HepG2 (cell line): ENCODE results near the gene CSMD2. TPM values are rescaled to one million over a fixed set of nuclear protein-coding genes. Genes with fewer than 3 reads are reported as not detected.

Source experiments
- ATAC-seq: fragments of 200-7000 bp; cut with Tn5 transposase; 3 replicates; pipeline ENCODE4 v1.9.1; 2020; ENCODE audit warnings: mild to moderate bottlenecking, moderate library complexity
- BruUV-seq: library from RNA; stranded (reverse); fragments of 400-500 nt; replicated peaks from 2 replicates; lab custom pipeline; 2021; lab: Mats Ljungman, UMichigan
- CTCF ChIA-PET: fragments of 300-600 bp; formaldehyde crosslinking; extraction: SDS; loops from one replicate; lab custom pipeline; 2021; ENCODE audit warnings: low total read pairs, inconsistent platforms, low intra/inter-chr PET ratio; lab: Yijun Ruan, JAX
- POLR2A ChIA-PET: fragments of 350-600 bp; sonication (Branson Sonifier 250); formaldehyde crosslinking; loops from one replicate; lab custom pipeline; 2020; ENCODE audit warnings: antibody characterized with exemption, inconsistent platforms; lab: Yijun Ruan, JAX
- DNase-seq: peaks from one replicate; pipeline ENCODE4 v3.0.0-alpha.2; 2015; ENCODE audit warnings: low spot score
- FAIRE-seq: peaks from 3 replicates; lab custom pipeline; 2011; peaks lifted over from hg19 to GRCh38; lab: Jason Lieb, UNC
- H2AFZ ChIP-seq: one replicate; pipeline ENCODE4 v1.6.1; 2011; ENCODE audit warnings: low read length, inconsistent platforms
- H3K27ac ChIP-seq: fragments of 300-600 bp; 3 replicates; pipeline ENCODE4 v1.8.0; 2011; ENCODE audit warnings: mixed run types, mild to moderate bottlenecking, mixed read lengths, low read length, inconsistent platforms; ENCODE audit not compliant: insufficient read depth; ENCODE audit errors: extremely low read length
- H3K27me3 ChIP-seq, 2 experiments: fragments of 200-600 bp in 1 of 2; 2 replicates in 1 of 2; 3 replicates in 1 of 2; pipeline versions ENCODE4 v1.6.0 to v1.8.0; 2011; ENCODE audit warnings: low read length in 2 of 2, mild to moderate bottlenecking in 2 of 2, moderate library complexity in 2 of 2, inconsistent platforms in 1 of 2; ENCODE audit not compliant: insufficient read depth in 2 of 2, control insufficient read depth in 1 of 2
- H3K36me3 ChIP-seq, 2 experiments: fragments of 200-600 bp in 1 of 2; replicated peaks in 1 of 2; 2 replicates in 1 of 2; 3 replicates in 1 of 2; pipeline versions ENCODE4 v1.5.1 to v1.8.0; 2011; ENCODE audit warnings: low read length in 2 of 2, inconsistent platforms in 1 of 2; ENCODE audit not compliant: insufficient read depth in 2 of 2, control insufficient read depth in 1 of 2
- H3K4me1 ChIP-seq: 2 replicates; pipeline ENCODE4 v1.5.1; 2012; ENCODE audit warnings: low read length, inconsistent platforms; ENCODE audit not compliant: insufficient read depth
- H3K4me2 ChIP-seq: 2 replicates; pipeline ENCODE4 v1.6.0; 2011; ENCODE audit warnings: low read depth, low read length, inconsistent platforms
- H3K4me3 ChIP-seq, 3 experiments: fragments of 200-600 bp in 1 of 3; sonication (generic), shearing (Covaris generic) in 1 of 3; replicated peaks in 1 of 3; 2 replicates each; pipeline ENCODE4 v1.5.1; 2011 to 2016; ENCODE audit warnings: low read length in 3 of 3, inconsistent platforms in 2 of 3, low read depth in 2 of 3, mild to moderate bottlenecking in 2 of 3, control low read depth in 1 of 3, mixed read lengths in 1 of 3; ENCODE audit not compliant: insufficient read depth in 1 of 3
- H3K79me2 ChIP-seq: one replicate; pipeline ENCODE4 v1.6.1; 2011; ENCODE audit warnings: low read length, inconsistent platforms; ENCODE audit not compliant: insufficient read depth
- H3K9ac ChIP-seq: 2 replicates; pipeline ENCODE4 v1.6.0; 2011; ENCODE audit warnings: mild to moderate bottlenecking, low read depth, low read length, inconsistent platforms; ENCODE audit not compliant: insufficient read depth
- H3K9me3 ChIP-seq: 2 replicates; pipeline ENCODE4 v1.5.1; 2012; ENCODE audit warnings: mild to moderate bottlenecking, low read length
- H4K20me1 ChIP-seq: 2 replicates; pipeline ENCODE4 v1.6.0; 2011; ENCODE audit warnings: inconsistent platforms, mild to moderate bottlenecking, low read length, moderate library complexity; ENCODE audit not compliant: insufficient read depth
- ATM ChIP-seq: fragments of 450-650 bp; IDR thresholded peaks from 2 replicates; pipeline ENCODE4 v1.7.1; 2017; ENCODE audit warnings: mild to moderate bottlenecking, borderline replicate concordance
- HIVEP1 ChIP-seq: sonication (generic); formaldehyde crosslinking; IDR thresholded peaks from 2 replicates; pipeline ENCODE4 v1.4.0; 2020; ENCODE audit warnings: mild to moderate bottlenecking, missing genetic modification reagents
- MAZ ChIP-seq, 2 experiments: sonication (generic) in 1 of 2; formaldehyde crosslinking in 1 of 2; IDR thresholded peaks; 2 replicates each; pipeline versions ENCODE4 v1.5.0 to v1.6.1; 2012 to 2020; ENCODE audit warnings: low read depth in 2 of 2, mild to moderate bottlenecking in 2 of 2, borderline replicate concordance in 1 of 2, improper control_type of control experiment in 1 of 2, low read length in 1 of 2, missing genetic modification reagents in 1 of 2, moderate library complexity in 1 of 2
- MLLT10 ChIP-seq: sonication (generic); formaldehyde crosslinking; IDR thresholded peaks from 2 replicates; pipeline ENCODE4 v1.4.0; 2020; ENCODE audit warnings: missing genetic modification reagents
- NFKBIZ ChIP-seq: IDR thresholded peaks from 2 replicates; pipeline ENCODE4 v1.6.1; 2018; ENCODE audit warnings: missing genetic modification reagents, missing compliant biosample characterization
- ZNF124 ChIP-seq: sonication (generic); formaldehyde crosslinking; IDR thresholded peaks from 2 replicates; pipeline ENCODE4 v1.4.0; 2020; ENCODE audit warnings: missing genetic modification reagents
- ZNF552 ChIP-seq: sonication (generic); formaldehyde crosslinking; IDR thresholded peaks from 2 replicates; pipeline ENCODE4 v1.9.0; 2022; ENCODE audit warnings: missing genetic modification reagents, mild to moderate bottlenecking, borderline replicate concordance
- ZNF652 ChIP-seq: IDR thresholded peaks from 2 replicates; pipeline ENCODE4 v1.6.1; 2016; ENCODE audit warnings: low read depth, borderline replicate concordance
- ZNF891 ChIP-seq: sonication (generic); formaldehyde crosslinking; IDR thresholded peaks from 2 replicates; pipeline ENCODE4 v1.5.0; 2020; ENCODE audit warnings: mild to moderate bottlenecking, missing genetic modification reagents
- ZSCAN29 ChIP-seq: sonication (generic); formaldehyde crosslinking; conservative IDR thresholded peaks from 2 replicates; pipeline ENCODE4 v1.4.0; 2020; ENCODE audit warnings: mild to moderate bottlenecking, missing genetic modification reagents
- WGBS: methylation state at CpG from one replicate; pipeline ENCODE4 v1.1.6; 2017; ENCODE audit warnings: low lambda C conversion rate; 5-methylcytosine and 5-hydroxymethylcytosine counted together
- in situ Hi-C: cut with HindIII; loops from 2 replicates; pipeline ENCODE4 v1.10.0; 2017; ENCODE audit warnings: low pct_unique_long_range_greater_than_20kb; ENCODE audit not compliant: extremely low pct_ligation_motif_present
- intact Hi-C: fragments of 100-400 bp; cut with micrococcal nuclease; formaldehyde crosslinking; loops from one replicate; pipeline ENCODE4 v1.10.0; 2022; ENCODE audit not compliant: unreplicated experiment
- polyA plus RNA-seq, 8 experiments: library from polyadenylated mRNA; depleted of rRNA in 3 of 8; stranded (reverse) in 7 of 8; unstranded in 1 of 8; fragments of >200 nt; fragmentation: Illumina TruSeq in 4 of 8; extraction: Trizol in 4 of 8; gene quantifications; 2 replicates each; pipeline versions ENCODE4 v1.2.1 to v1.2.3, GENCODE V29; 2011 to 2016; ENCODE audit warnings: low read depth in 4 of 8, missing spikeins in 1 of 8, mixed read lengths in 1 of 8; ENCODE audit not compliant: insufficient read depth in 1 of 8
- total RNA-seq, 5 experiments: library from RNA; depleted of rRNA; stranded (reverse); fragments of >200 nt; fragmentation: Illumina TruSeq; extraction: Trizol; gene quantifications; 2 replicates each; pipeline ENCODE4 v1.2.3, GENCODE V29; 2016; ENCODE audit warnings: low read depth in 1 of 5
- TF ChIP-seq, protein P1 (sequence below): sonication (generic); formaldehyde crosslinking; IDR thresholded peaks from 2 replicates; pipeline ENCODE4 v1.8.0; 2022; ENCODE audit warnings: mild to moderate bottlenecking, missing genetic modification reagents, moderate library complexity
- TF ChIP-seq, protein P2 (sequence below): sonication (generic); formaldehyde crosslinking; IDR thresholded peaks from 2 replicates; pipeline ENCODE4 v1.5.1; 2020; ENCODE audit warnings: mild to moderate bottlenecking, missing genetic modification reagents, moderate library complexity
- TF ChIP-seq, protein P3 (sequence below): sonication (generic); formaldehyde crosslinking; IDR thresholded peaks from 2 replicates; pipeline ENCODE4 v1.5.1; 2020; ENCODE audit warnings: mild to moderate bottlenecking, missing genetic modification reagents, borderline replicate concordance
- TF ChIP-seq, protein P4 (sequence below): IDR thresholded peaks from 2 replicates; pipeline ENCODE4 v1.6.1; 2016
- TF ChIP-seq, protein P5 (sequence below), 2 experiments: sonication (generic) in 1 of 2; formaldehyde crosslinking in 1 of 2; IDR thresholded peaks; 2 replicates each; pipeline versions ENCODE4 v1.5.1 to v1.6.1; 2011 to 2020; ENCODE audit warnings: borderline replicate concordance in 1 of 2, low read depth in 1 of 2, low read length in 1 of 2, mild to moderate bottlenecking in 1 of 2, missing genetic modification reagents in 1 of 2, moderate library complexity in 1 of 2

The CSMD2 gene
- total and polyA plus RNA-seq, 2 of the 13 experiments (the other 11 are each of a cell fraction or from before 2014, with no cell fraction given): not detected

DNA sequence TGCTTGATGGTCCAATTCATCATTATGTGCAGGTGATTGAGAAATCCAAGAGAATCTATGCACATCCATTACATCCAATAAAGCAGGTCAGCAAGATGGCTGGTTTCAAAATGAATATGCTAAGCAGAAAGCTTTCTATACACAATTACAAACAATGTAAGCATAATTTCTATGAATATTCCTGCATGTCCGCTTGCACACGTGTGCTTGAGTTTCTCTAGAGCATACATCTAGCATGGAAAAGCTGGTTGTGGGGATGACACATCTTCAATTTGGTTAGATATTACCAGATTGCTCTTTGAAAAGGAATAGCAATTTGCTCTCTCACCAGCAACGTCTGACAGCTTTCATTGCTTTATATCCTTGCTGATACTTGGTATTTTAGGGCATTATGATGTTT is 461.6 kb downstream of the CSMD2 start (continued):
- TF ChIP-seq, protein P1, sequence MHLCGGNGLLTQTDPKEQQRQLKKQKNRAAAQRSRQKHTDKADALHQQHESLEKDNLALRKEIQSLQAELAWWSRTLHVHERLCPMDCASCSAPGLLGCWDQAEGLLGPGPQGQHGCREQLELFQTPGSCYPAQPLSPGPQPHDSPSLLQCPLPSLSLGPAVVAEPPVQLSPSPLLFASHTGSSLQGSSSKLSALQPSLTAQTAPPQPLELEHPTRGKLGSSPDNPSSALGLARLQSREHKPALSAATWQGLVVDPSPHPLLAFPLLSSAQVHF (CRISPR knock-in tag): no peak
- TF ChIP-seq ZNF652: no peak
- TF ChIP-seq ZSCAN29 (CRISPR knock-in tag): no peak
- no peak for TF ChIP-seq ZNF891 (CRISPR knock-in tag)
- TF ChIP-seq MAZ (IDR thresholded peaks at IDR 0.05; ENCODE audit: borderline replicate concordance, low read depth, low read length): no peak
- no peak for TF ChIP-seq MAZ (CRISPR knock-in tag; IDR thresholded peaks at IDR 0.05; ENCODE audit: low read depth)
- no peak for TF ChIP-seq MLLT10
- TF ChIP-seq, protein P2, sequence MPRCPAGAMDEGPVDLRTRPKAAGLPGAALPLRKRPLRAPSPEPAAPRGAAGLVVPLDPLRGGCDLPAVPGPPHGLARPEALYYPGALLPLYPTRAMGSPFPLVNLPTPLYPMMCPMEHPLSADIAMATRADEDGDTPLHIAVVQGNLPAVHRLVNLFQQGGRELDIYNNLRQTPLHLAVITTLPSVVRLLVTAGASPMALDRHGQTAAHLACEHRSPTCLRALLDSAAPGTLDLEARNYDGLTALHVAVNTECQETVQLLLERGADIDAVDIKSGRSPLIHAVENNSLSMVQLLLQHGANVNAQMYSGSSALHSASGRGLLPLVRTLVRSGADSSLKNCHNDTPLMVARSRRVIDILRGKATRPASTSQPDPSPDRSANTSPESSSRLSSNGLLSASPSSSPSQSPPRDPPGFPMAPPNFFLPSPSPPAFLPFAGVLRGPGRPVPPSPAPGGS (CRISPR knock-in tag): no peak

DNA sequence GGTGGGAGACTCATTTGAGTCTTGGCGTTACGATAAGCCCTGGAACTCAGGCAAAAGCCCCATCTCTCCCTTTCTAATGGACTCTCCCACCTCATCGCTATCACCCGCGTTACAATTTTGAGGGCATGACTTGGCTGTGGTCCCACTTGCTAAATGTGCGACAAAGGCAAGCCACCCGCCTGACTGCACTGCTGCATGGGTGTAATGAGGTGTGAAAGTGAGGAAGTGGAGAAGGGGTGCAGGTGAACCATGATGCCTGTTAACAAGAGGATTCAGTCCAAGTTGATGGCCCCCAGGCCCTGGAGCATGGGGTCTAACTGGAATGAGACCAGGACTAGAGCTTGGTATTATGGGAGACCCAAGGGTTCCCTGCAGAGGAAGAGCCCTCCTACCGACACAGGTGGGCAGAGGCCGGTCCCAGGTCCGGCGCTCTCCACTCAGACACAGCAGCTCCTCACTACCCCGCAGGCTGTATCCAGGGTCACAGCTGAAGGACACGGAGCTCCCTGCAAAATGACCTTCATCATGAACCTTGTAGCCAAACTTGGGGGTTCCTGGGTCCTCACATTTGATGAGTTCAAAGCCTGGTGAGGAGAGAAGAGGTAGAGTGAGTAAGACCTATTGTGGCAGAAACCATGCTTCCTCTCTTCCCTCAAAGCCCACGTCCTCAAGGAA is 466.5 kb downstream of the CSMD2 start:
- DNase-seq (no peak), ATAC-seq (no peak), FAIRE-seq (no peak)
- intact Hi-C loops (no loop called here), in situ Hi-C loops (no loop called here)
- no peaks in the 10 kb centered on the region for H3K36me3 ChIP-seq
- ChIA-PET POLR2A (no interaction called here), CTCF (no interaction called here)
- H3K9me3 ChIP-seq: no peaks in the 10 kb centered on the region
- H3K27me3 ChIP-seq: no peaks in the 10 kb centered on the region; a peak in 1 of 5 replicates
- H3K4me2 ChIP-seq: no peak overlapping the region
- 60% methylated on average over 8 of the region's 14 CpGs for WGBS
- H3K9ac ChIP-seq: no peak overlapping the region
- no peaks in the 10 kb centered on the region for H3K79me2 ChIP-seq
- H3K4me3 ChIP-seq: no peak overlapping the region
- BruUV-seq: no TSS peak
- no peaks in the 10 kb centered on the region for H4K20me1 ChIP-seq
- H3K4me1 ChIP-seq: no peaks in the 10 kb centered on the region
- no peak overlapping the region for H2AFZ ChIP-seq
- no peak overlapping the region for H3K27ac ChIP-seq
- TF ChIP-seq ZNF552 (CRISPR knock-in tag): no peak
- TF ChIP-seq HIVEP1 (CRISPR knock-in tag): no peak
- TF ChIP-seq NFKBIZ (CRISPR knock-in tag): no peak
- TF ChIP-seq ZNF124 (CRISPR knock-in tag): no peak
- no peak for TF ChIP-seq ATM
- TF ChIP-seq, protein P3, sequence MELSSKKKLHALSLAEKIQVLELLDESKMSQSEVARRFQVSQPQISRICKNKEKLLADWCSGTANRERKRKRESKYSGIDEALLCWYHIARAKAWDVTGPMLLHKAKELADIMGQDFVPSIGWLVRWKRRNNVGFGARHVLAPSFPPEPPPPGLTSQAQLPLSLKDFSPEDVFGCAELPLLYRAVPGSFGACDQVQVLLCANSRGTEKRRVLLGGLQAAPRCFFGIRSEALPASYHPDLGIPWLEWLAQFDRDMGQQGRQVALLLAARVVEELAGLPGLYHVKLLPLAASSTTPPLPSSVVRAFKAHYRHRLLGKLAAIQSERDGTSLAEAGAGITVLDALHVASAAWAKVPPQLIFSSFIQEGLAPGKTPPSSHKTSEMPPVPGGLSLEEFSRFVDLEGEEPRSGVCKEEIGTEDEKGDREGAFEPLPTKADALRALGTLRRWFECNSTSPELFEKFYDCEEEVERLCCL: no peak
- TF ChIP-seq, protein P4, sequence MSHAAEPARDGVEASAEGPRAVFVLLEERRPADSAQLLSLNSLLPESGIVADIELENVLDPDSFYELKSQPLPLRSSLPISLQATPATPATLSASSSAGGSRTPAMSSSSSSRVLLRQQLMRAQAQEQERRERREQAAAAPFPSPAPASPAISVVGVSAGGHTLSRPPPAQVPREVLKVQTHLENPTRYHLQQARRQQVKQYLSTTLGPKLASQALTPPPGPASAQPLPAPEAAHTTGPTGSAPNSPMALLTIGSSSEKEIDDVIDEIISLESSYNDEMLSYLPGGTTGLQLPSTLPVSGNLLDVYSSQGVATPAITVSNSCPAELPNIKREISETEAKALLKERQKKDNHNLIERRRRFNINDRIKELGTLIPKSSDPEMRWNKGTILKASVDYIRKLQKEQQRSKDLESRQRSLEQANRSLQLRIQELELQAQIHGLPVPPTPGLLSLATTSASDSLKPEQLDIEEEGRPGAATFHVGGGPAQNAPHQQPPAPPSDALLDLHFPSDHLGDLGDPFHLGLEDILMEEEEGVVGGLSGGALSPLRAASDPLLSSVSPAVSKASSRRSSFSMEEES (CRISPR knock-in tag): no peak
- TF ChIP-seq, protein P5, sequence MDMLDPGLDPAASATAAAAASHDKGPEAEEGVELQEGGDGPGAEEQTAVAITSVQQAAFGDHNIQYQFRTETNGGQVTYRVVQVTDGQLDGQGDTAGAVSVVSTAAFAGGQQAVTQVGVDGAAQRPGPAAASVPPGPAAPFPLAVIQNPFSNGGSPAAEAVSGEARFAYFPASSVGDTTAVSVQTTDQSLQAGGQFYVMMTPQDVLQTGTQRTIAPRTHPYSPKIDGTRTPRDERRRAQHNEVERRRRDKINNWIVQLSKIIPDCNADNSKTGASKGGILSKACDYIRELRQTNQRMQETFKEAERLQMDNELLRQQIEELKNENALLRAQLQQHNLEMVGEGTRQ (IDR thresholded peaks at IDR 0.05; ENCODE audit: low read depth, low read length): no peak
- TF ChIP-seq, protein P5 (CRISPR knock-in tag; IDR thresholded peaks at IDR 0.05; ENCODE audit: borderline replicate concordance): no peak
